HG02852 (cell line): ENCODE results near the gene KRTAP5-8.
"Not testable (repeated sequence)": the region's sequence is repeated elsewhere in the genome, so short reads cannot be mapped to it uniquely, and the experiment has no call there.

Experiments
- ATAC-seq: cut with Tn5 transposase; IDR thresholded peaks from one replicate; pipeline ENCODE4 v1.9.1; 2021; ENCODE audit warnings: mild to moderate bottlenecking, moderate library complexity; ENCODE audit not compliant: unreplicated experiment

KRTAP5-8 gene

DNA sequence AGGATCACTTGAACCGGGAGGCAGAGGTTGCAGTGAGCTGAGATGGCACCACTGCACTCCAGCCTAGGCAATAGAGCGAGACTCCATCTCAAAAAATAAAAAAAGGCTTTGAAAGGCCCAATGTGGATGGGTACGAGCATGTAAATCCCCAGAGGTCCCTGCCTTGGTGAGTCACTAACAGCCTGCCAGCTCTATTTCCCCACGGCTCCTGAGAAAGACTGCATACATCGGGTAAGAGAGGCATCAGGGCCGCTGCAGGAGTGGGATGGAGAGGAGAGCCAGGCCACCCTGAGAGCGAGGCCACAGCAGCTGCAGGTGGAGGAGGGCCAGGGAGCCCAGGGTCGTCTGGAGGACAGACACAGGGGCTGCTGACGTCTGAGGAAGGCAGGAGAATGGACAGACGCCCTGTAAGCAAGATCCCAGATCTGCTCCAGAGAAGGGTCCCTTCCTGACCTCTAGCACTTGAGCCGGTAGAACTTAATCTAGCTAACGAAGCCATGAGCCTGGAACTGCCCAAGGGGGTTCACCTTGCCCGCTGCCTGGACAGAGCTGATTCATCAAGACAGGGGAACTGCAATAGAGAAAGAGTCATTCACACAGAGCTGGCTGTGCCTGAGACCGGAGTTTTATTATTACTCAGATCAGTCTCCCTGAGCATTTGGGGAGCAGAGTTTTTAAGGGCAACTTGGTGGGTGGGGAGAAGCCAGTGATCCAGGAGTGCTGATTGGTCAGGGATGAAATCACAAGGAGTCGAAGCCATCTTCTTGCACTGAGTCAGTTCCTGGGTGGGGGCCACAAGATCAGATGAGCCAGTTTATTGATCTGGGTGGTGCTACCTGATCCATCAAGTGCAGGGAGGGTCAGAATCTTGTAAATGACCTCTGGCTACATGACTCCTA is 5.3 kb downstream of the KRTAP5-8 start:
- ATAC-seq: no peak

DNA sequence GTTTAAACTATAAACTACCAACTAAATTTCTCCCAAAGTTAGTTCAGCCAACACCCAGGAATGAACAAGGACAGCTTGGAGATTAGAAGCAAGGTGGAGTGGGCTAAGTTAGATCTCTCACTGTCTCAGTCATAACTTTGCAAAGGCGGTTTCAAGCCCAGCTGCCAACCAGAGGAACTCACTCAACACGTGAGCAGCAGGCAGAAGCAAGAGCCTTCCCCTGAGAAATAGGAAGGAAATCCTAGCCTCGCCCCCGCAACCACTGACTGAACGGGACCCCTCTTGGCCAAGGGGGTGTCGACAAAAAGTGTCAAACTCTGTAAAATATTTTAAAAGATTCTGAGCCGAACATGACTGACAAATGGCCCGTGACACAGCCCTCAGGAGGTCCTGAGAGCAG is 6.0 kb downstream of the KRTAP5-8 start:
- ATAC-seq: no peak

DNA sequence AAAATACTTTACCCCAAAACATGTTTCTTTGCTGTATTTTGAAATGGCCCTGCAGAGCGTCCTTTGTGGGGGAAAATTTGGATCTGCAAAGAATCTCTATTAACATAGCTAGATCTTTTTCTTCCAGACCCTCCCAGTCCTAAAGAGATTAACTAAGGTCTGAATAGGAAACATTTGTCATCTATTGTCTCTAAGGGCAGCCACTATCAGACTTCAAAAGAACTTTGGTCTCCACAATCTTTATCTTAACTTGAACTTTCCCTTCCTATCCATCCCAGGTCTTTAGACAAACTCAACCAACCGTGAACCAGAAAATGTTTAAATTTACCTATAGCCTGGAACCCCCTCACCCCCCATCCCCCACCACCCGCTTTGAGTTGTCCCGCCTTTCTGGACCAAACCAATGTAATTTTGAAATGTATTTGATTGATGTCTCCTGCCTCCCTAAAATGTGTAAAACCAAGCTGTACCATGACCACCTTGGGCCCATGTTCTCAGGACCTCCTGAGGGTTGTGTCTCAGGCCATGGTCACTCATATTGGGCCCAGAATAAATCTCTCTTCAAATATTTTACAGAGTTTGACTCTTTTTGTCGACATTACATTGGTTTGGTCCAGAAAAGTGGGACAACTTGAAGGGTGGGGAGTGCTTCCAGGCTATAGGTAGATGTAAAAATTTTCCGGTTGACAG is 6.8 kb downstream of the KRTAP5-8 start:
- no peak for ATAC-seq

GRCh38 chr11:71545405-71545966 is 7.7 kb downstream of the KRTAP5-8 start:
- no peak for ATAC-seq

GRCh38 chr11:71548120-71548519 is 10.3 kb downstream of the KRTAP5-8 start, which contains the start of gene KRTAP5-9:
TSS of gene KRTAP5-9 (plus strand) at chr11:71548420. CDS start at chr11:71548658, 238 bp downstream.
- no peak for ATAC-seq

GRCh38 chr11:71548716-71549151 is 10.9 kb downstream of the KRTAP5-8 start:
- ATAC-seq: no peak

DNA sequence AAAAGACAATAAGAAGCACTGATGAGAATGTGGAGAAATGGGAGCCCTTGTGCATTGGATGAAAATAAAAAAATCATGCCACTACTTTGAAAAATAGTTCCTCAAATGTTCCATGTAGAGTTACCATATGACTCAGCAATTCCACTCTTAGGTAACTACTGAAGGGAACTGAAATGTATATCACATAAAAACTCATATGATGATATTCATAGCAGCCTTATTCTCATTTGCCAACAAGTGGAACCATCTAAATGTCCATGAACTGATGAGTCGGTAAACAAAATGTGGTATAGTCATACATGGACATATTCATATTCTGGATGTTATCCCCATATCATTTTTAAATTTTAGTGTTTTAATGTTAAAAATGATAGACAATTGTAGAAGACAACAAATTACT is 13.9 kb downstream of the KRTAP5-8 start:
- ATAC-seq: no peak

- no peak for ATAC-seq
Measured at GRCh38 chr11:71554996-71555395, 17.2 kb downstream of the KRTAP5-8 start.

GRCh38 chr11:71555508-71555907 is 17.7 kb downstream of the KRTAP5-8 start:
- ATAC-seq: no peak

DNA sequence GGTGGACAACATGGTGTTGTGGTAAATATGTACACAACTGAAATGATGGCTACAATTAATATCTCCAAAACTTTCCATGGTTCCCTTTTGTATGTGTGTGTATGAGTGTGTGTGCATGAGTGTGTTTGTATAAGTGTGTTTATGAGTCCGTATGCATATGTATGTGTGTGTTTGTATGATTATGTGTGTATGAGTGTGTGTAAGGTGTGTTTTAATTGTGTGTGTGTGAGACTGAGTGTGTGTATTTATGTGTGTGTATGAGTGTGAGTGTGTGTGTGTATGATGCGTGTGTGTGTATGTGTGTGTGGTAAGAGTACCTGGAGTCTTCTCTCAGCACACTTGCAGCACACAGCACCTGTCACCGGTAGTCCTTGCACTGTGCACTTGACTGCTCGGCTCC is 18.2 kb downstream of the KRTAP5-8 start:
- ATAC-seq: no peak

DNA sequence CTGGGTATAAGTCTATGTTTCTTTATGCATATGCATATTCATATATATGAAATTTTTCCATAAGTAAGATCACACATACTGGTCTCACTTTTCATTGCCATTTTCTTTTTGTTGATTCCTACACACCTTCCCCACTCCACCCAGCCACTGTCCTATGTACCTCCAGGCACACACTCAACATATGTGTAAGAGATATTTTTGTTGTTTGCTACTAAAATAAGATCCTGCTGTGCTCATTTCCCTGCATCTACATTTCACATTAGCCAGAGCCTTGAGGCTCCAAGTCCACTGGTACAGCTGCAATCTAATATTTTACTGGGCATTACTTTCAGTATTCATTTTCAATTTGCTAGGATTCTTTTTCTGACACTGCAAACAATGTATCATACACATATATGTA is 19.4 kb downstream of the KRTAP5-8 start:
- no peak for ATAC-seq

- no peak for ATAC-seq
Measured at GRCh38 chr11:71558996-71559395, 21.2 kb downstream of the KRTAP5-8 start.

GRCh38 chr11:71562120-71562519 is 24.3 kb downstream of the KRTAP5-8 start:
- no peak for ATAC-seq

DNA sequence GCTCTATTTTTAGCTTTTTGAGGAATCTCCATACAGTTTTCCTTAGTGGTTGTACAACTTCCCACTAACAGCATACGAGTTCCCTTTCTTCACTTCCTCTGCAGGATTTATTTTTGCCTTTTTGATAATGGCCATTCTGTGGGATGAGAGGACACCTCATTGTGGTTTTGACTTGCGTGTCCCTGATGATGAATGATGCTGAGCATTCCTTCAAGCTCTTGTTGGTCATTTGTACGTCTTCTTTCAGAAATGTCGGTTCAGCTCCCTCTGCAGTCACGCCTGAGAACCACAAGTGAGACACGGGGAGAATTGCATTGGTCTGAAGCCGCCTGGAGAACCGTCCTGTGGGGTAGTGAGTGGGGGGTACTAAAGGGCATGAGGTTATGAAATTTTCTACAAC is 25.6 kb downstream of the KRTAP5-8 start:
- no peak for ATAC-seq

DNA sequence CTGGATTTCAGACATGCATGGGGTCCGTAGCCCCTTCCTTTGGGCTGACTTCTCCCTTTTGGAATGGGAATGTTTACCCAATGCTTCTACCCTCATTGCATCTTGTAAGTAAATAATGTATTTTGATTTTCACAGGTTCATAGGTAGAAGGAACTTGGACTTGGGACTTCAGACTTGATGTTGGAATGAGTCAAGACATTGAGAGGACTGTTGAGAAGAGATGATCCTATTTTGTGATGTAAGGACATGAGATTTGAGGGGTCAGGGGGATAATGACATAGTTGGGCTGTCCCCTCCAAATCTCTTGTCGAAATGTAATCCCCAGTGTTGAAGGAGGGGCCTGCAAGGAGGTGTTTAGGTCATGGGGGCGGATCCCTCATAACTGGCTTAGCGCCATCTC is 26.6 kb downstream of the KRTAP5-8 start:
- ATAC-seq: no peak

DNA sequence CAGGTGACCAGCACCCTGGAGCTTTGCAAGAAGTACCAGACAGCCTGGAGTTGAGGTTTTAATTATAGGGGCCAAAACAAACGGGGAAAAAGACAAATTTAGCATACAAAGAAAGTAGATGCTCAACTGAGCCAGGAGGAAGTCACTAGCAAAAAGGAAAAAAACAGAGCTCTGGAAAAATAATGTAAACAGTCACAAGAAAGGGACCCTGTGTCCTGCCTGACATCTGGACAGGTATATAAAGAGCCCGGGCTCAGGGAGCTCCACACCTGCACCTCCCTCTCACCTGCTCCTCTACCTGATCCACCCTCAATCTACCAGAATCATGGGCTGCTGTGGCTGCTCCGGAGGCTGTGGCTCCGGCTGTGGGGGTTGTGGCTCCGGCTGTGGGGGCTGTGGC is 27.4 kb downstream of the KRTAP5-8 start, which contains the start of gene KRTAP5-10:
TSS of gene KRTAP5-10 (plus strand) at position 301 of the 400 bp plus-strand sequence. CDS start at position 326, 25 bp downstream.
- ATAC-seq: no peak

DNA sequence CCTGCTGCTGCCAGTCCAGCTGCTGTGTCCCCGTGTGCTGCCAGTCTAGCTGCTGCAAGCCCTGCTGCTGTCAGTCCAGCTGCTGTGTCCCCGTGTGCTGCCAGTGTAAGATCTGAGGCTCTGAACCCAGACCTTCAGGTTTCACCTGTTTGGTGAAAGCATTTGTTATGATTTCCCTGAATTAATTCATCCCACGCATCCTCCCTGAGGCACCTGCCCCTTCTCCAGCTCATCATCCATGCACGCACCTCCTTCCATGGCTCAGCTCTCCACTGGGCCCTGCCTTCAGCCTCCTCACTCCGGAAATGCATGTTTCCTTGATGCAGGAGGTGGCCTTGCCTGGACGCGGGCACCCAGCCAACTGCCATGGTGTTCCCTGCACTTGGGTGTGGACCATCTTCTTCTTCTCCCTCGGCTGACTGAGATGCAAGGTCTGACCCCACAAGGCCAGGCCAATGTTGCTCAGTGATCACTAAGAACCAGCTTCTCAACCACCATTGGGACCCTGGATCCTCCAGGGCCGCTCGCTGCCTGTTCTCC is 28.3 kb downstream of the KRTAP5-8 start:
- ATAC-seq: no peak

DNA sequence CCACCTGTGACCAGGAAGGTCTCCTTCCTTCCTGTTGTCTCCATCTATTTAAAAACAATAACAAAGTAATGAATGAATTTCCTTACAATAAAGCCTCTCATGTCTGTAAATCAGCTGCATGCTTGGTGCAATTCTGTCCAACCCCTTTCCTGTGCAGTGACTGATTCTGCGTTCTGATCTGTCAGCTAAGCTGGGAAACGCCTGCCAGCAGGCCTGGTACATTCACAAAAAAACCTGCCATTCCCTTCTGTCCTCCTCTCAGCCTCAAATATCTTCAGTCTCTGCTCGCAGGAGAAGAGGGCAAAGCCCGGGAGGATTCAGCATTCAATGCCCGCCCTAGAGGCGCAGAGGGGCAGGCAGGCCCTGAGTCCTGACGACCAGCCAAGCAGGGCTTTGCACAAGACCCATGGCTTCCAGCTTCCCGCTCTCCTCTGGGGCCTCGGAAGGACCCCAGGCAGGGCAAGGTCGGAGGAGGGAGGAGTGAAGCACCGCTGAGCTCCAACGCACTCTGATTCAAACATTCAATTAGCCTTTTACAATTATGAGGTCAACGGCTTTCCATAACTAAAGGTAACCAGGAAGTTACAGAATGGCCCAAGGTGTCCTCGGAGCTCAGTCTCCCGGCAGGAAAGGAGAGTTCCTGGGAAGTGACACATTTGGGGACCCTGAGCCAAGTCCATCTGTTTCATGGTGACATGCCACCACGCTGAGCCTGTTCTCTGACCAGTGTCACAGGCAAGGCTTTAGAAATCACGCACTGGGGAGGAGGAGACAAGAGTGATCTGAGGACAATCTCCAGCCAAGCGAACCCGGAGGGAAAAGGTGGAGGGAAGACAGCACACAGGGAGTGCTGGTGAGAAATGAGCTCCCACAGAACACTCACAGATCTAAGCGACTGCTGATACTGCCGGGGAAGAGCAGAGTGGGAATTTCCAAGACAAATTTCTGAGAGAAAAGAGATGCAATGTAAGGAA is 29.1 kb downstream of the KRTAP5-8 start:
- ATAC-seq: not testable (repeated sequence)

DNA sequence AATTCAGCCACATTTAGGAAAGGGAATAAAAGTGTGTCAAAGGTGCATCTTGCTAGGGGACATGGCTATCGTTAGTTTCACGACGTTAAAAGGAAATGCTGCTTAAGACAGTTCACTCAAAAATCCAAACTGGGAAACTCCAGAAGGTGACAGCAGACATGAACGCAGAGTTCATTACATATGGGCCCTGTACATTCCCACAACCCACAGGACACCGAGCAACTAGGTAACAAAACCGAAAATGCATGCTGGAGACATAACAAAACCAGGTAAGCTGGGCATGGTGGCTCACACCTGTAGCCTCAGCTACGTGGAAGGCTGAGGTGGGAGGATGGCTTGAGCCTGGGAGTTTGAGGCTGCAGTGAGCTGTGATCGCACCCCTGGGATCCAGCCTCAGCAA is 29.8 kb downstream of the KRTAP5-8 start:
- ATAC-seq: not testable (repeated sequence)

GRCh38 chr11:71568704-71569349 is 31.0 kb downstream of the KRTAP5-8 start:
- ATAC-seq: no peak
